Esophagus muscularis mucosa (tissue), 4 donors: ENCODE data around the gene PDE4D.

Source experiments
- EP300 ChIP-seq: sonication (generic); formaldehyde crosslinking; IDR thresholded peaks from one replicate; pipeline ENCODE4 v1.6.1; 2017; ENCODE audit warnings: antibody characterized with exemption
- POLR2A ChIP-seq: fragments of 450-650 bp; IDR thresholded peaks from one replicate; pipeline ENCODE4 v1.6.1; 2017; ENCODE audit warnings: antibody characterized with exemption, moderate library complexity, mild to moderate bottlenecking, low read depth
- POLR2AphosphoS5 ChIP-seq, 2 donors: sonication (generic); formaldehyde crosslinking; IDR thresholded peaks; one replicate each; pipeline ENCODE4 v1.6.1; 2017; ENCODE audit warnings: antibody characterized with exemption in 2 of 2
- TF ChIP-seq, protein P1 (sequence below), 3 experiments: fragments of 200-600 bp in 2 of 3; fragments of 450-650 bp in 1 of 3; sonication (generic) in 2 of 3; IDR thresholded peaks; one replicate each; pipeline ENCODE4 v1.5.1; 2017 to 2019; ENCODE audit warnings: antibody characterized with exemption in 3 of 3, mild to moderate bottlenecking in 2 of 3, moderate library complexity in 1 of 3

DNA sequence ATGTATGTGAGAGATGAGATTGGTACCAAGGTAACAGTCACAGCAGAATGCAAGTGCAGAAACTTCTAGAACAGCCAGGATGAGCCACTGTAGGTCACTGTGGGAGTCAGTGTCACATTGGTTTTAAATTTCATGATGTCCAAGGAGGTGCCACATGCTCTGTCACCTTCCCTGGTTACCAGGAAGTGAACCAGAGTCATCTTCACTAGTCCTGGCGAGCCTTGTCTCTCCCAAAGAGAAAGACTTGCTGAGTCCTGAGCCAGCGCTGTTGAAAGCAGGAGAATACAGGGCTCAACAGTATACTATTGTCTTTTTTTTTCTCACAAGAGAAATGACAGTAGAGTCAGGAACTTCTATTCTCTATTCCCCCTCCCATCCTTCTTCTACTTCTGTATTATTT lies 695.2 kb downstream of the PDE4D start:
- TF ChIP-seq, protein P1, sequence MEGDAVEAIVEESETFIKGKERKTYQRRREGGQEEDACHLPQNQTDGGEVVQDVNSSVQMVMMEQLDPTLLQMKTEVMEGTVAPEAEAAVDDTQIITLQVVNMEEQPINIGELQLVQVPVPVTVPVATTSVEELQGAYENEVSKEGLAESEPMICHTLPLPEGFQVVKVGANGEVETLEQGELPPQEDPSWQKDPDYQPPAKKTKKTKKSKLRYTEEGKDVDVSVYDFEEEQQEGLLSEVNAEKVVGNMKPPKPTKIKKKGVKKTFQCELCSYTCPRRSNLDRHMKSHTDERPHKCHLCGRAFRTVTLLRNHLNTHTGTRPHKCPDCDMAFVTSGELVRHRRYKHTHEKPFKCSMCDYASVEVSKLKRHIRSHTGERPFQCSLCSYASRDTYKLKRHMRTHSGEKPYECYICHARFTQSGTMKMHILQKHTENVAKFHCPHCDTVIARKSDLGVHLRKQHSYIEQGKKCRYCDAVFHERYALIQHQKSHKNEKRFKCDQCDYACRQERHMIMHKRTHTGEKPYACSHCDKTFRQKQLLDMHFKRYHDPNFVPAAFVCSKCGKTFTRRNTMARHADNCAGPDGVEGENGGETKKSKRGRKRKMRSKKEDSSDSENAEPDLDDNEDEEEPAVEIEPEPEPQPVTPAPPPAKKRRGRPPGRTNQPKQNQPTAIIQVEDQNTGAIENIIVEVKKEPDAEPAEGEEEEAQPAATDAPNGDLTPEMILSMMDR (IDR thresholded peaks at IDR 0.05): no peak
- no peak for TF ChIP-seq EP300
- TF ChIP-seq POLR2A: no peak
- no peak for TF ChIP-seq POLR2AphosphoS5 (IDR thresholded peaks at IDR 0.05)
